WERI-Rb-1 (cell line): ENCODE data around the gene TNFRSF8.

ENCODE experiments used
- DNase-seq: peaks from one replicate; pipeline ENCODE4 v3.0.0-alpha.2; 2020
- H3K27ac ChIP-seq: fragments of 250-450 bp; sonication (Bioruptor Pico); 2 replicates; pipeline ENCODE4 v1.5.1; 2020; ENCODE audit warnings: mild to moderate bottlenecking, moderate library complexity
- H3K27me3 ChIP-seq: fragments of 250-450 bp; sonication (Bioruptor Pico); 2 replicates; pipeline ENCODE4 v1.5.1; 2021; ENCODE audit warnings: mild to moderate bottlenecking, low read depth, moderate library complexity; ENCODE audit not compliant: insufficient read depth, severe bottlenecking
- H3K36me3 ChIP-seq: fragments of 250-450 bp; sonication (Bioruptor Pico); 2 replicates; pipeline ENCODE4 v1.5.1; 2020; ENCODE audit warnings: mild to moderate bottlenecking, moderate library complexity
- H3K4me3 ChIP-seq: 2 replicates; pipeline ENCODE4 v1.5.1; 2011; ENCODE audit warnings: low read depth, mild to moderate bottlenecking, control low read depth, low read length
- H3K9me3 ChIP-seq: fragments of 250-450 bp; sonication (Bioruptor Pico); 2 replicates; pipeline ENCODE4 v1.5.1; 2021; ENCODE audit warnings: mild to moderate bottlenecking, moderate library complexity; ENCODE audit not compliant: severe bottlenecking
- TF ChIP-seq, protein P1 (sequence below): IDR thresholded peaks from 2 replicates; pipeline ENCODE4 v1.5.1; 2011; ENCODE audit warnings: low read depth, mild to moderate bottlenecking, control low read depth, inconsistent platforms, low read length

Gene TNFRSF8

DNA sequence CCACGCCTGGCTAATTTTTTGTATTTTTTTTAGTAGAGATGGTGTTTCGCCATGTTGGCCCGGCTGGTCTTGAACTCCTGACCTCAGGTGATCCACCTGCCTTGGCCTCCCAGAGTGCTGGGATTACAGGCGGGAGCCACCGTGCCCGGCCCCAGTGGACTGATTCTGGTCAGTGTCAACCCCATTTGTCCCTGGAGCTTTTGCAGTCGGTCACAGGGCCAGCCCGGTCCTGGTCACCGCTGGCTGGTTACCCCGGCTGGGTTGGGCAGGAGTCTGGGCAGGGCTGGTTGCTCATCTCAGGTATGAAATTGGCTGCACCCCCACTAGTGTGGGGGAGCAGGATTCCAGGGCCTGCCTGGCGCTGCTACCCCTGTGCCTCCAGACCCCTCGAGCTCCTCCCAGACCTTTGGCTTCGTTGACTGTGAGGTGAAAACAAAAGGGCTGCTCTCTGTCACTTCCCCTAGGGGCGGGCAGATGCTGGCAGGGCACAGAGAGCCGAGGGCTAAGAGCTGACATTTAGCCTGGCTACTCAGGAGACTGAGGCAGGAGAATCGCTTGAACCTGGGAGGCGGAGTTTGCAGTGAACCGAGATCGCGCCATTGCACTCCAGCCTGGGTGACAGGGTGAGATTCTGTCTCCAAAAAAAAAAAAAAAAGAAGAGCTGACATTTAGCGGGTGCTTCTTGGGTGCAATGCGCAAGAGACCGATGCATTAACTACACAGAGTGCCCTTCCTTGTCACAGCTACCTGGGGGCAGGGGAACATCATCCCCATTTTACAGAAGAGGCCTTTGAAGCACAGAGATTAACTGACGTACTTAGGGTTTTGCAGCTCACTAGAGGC, 114.3 kb downstream of the TNFRSF8 start:
- no peaks in the 10 kb centered on the region for H3K9me3 ChIP-seq
- H3K4me3 ChIP-seq: no peak overlapping the region
- H3K27me3 ChIP-seq: peaks cover 40% of the 10 kb centered on the region
- DNase-seq: no peak
- no peaks in the 10 kb centered on the region for H3K36me3 ChIP-seq
- TF ChIP-seq, protein P1, sequence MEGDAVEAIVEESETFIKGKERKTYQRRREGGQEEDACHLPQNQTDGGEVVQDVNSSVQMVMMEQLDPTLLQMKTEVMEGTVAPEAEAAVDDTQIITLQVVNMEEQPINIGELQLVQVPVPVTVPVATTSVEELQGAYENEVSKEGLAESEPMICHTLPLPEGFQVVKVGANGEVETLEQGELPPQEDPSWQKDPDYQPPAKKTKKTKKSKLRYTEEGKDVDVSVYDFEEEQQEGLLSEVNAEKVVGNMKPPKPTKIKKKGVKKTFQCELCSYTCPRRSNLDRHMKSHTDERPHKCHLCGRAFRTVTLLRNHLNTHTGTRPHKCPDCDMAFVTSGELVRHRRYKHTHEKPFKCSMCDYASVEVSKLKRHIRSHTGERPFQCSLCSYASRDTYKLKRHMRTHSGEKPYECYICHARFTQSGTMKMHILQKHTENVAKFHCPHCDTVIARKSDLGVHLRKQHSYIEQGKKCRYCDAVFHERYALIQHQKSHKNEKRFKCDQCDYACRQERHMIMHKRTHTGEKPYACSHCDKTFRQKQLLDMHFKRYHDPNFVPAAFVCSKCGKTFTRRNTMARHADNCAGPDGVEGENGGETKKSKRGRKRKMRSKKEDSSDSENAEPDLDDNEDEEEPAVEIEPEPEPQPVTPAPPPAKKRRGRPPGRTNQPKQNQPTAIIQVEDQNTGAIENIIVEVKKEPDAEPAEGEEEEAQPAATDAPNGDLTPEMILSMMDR: no peak
- no peak overlapping the region for H3K27ac ChIP-seq

DNA sequence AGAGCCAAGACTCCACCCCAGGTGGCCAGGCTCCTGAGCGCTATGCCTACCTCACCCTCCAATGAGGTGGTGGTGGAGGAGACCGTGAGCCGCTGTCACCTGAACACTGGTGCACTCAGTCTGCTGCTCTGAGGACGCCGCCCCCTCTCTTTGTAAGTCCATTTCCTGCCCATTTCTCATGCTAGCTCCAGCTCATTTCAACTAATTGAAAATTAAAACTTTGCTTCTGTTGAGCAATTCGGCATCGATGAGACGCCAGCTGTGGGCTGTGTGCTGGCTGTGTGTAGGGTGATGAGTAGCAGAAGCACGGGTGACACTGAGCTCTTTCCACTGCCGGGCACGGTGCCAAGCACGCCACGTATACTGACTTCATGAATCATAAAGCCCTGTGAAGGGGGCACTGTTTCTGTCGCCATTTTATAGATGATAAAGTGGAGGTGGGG, 114.9 kb downstream of the TNFRSF8 start:
- H3K27me3 ChIP-seq: peaks cover 36% of the 10 kb centered on the region

DNA sequence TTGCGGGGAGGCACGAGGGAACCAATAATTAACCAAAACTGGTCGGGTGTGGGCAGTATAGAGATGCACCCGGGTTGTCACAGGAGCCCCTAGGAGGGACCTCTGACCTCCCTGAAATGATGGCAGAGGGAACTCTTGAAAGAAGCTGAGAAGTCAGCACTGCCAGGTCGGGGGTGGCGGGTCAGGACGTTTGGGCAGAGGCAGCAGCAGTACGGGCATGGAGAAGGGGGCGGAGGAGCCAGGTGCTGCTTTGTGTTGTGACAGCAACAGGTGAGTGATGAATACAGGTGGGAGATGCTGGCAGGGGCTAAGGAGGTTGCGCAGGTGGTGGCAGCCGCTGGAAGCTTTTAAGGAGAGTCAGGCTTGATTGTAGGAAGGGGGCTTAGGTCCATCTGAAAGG, 115.4 kb downstream of the TNFRSF8 start:
- H3K27ac ChIP-seq: no peak overlapping the region
- no peak overlapping the region for H3K4me3 ChIP-seq
- H3K27me3 ChIP-seq: peaks cover 38% of the 10 kb centered on the region
- TF ChIP-seq, protein P1: no peak
- DNase-seq: no peak
- no peaks in the 10 kb centered on the region for H3K36me3 ChIP-seq
- H3K9me3 ChIP-seq: no peaks in the 10 kb centered on the region

More for the DNA sequence above, 114.9 kb downstream of the TNFRSF8 start:
- H3K36me3 ChIP-seq: no peaks in the 10 kb centered on the region
- TF ChIP-seq, protein P1: no peak
- no peaks in the 10 kb centered on the region for H3K9me3 ChIP-seq
- H3K27ac ChIP-seq: no peak overlapping the region
- H3K4me3 ChIP-seq: no peak overlapping the region
- DNase-seq: no peak

DNA sequence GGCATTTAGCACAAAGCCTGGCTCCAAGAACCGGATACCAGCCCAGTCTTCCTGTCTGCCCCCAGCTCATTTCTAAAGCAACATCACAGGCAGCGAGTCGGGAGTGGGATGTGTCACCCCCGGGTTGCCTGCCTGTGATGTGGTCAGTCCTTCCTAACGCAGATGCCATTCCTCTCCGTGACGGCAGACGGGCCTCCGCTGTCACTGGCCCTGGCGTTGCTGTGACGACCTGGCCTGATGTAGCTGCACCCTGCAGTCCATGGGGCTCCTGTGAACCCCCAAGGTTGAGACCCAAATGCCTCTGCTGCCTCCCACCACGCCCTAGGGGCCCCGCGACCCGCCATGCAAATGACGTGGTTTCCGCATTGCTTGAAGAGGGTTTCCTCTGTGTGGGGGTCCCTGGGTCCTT, 116.0 kb downstream of the TNFRSF8 start:
- Histone ChIP-seq H3K27ac (no peak overlapping the region), H3K27me3 (peaks cover 40% of the 10 kb centered on the region), H3K36me3 (no peaks in the 10 kb centered on the region), H3K4me3 (no peak overlapping the region), H3K9me3 (no peaks in the 10 kb centered on the region)
- TF ChIP-seq, protein P1: no peak
- DNase-seq: no peak

DNA sequence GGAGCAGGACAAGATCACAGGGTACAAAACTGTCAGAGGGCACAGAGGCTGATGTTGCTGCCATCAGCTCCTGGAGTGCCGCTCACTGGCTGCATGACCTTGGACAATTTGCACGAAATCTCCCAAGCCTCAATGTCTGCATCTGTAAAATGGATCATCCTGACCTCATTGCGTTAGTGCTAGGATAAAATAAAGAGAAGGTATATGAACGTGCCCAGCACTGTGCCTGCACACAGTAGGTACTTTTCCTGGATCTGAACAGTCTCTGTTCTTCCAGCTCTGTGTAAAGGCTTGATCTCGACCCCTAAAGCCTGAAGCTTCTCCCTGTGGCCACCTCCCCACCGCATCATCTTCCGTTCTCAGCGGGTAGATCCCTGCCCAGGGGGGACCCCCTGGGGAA, 116.6 kb downstream of the TNFRSF8 start:
- H3K27me3 ChIP-seq: peaks cover 46% of the 10 kb centered on the region
- TF ChIP-seq, protein P1: no peak
- H3K4me3 ChIP-seq: no peak overlapping the region
- no peaks in the 10 kb centered on the region for H3K36me3 ChIP-seq
- no peaks in the 10 kb centered on the region for H3K9me3 ChIP-seq
- DNase-seq: no peak
- no peak overlapping the region for H3K27ac ChIP-seq
